GM12801 (cell line): ENCODE measurements around the gene SPATA13.

Experiments used
- CTCF ChIP-seq: IDR thresholded peaks from one replicate; pipeline ENCODE4 v1.5.1; 2011; ENCODE audit warnings: control low read depth; ENCODE audit not compliant: insufficient read length; ENCODE audit errors: extremely low read depth

The SPATA13 gene

GRCh38 chr13:24264976-24265375 lies 104.5 kb downstream of the SPATA13 start:
- no peak for TF ChIP-seq CTCF

GRCh38 chr13:24265453-24265852 lies 104.9 kb downstream of the SPATA13 start:
- no peak for TF ChIP-seq CTCF

GRCh38 chr13:24267274-24267673 lies 106.8 kb downstream of the SPATA13 start:
- TF ChIP-seq CTCF: no peak

GRCh38 chr13:24267801-24268200 lies 107.3 kb downstream of the SPATA13 start:
- TF ChIP-seq CTCF: no peak

- no peak for TF ChIP-seq CTCF
Observed at GRCh38 chr13:24269821-24270220, 109.3 kb downstream of the SPATA13 start.

- no peak for TF ChIP-seq CTCF
Observed at GRCh38 chr13:24270639-24271141, 110.2 kb downstream of the SPATA13 start.

- TF ChIP-seq CTCF: no peak
Observed at GRCh38 chr13:24271231-24271600, 110.7 kb downstream of the SPATA13 start.
